HFFc6 (cell line): ENCODE measurements around the gene HOTAIR. TPM values are rescaled to one million over a fixed set of nuclear protein-coding genes. Genes with fewer than 3 reads are reported as not detected.

Experiments
- DNase-seq: peaks from one replicate; pipeline ENCODE4 v3.0.0-alpha.2; 2018
- H3K27ac Mint-ChIP-seq: 2 replicates; pipeline ENCODE4 v1.8.0; 2020; ENCODE audit warnings: mild to moderate bottlenecking, mixed read lengths
- H3K27me3 Mint-ChIP-seq: 2 replicates; pipeline ENCODE4 v1.8.0; 2021; ENCODE audit warnings: mild to moderate bottlenecking, moderate library complexity, mixed read lengths; ENCODE audit not compliant: insufficient read depth
- H3K36me3 Mint-ChIP-seq: 2 replicates; pipeline ENCODE4 v1.8.0; 2021; ENCODE audit warnings: low read depth, mixed read lengths
- H3K4me1 Mint-ChIP-seq: 2 replicates; pipeline ENCODE4 v1.8.0; 2020; ENCODE audit warnings: low read depth, mixed read lengths
- H3K4me3 Mint-ChIP-seq: 2 replicates; pipeline ENCODE4 v1.8.0; 2020; ENCODE audit warnings: mild to moderate bottlenecking, moderate library complexity, mixed read lengths
- H3K9me3 Mint-ChIP-seq: 2 replicates; pipeline ENCODE4 v1.8.0; 2020; ENCODE audit warnings: mild to moderate bottlenecking, mixed read lengths
- total RNA-seq, 6 experiments: library from RNA; stranded (reverse); fragmentation: NEBNext Ultra II Directional; extraction: Animal tissue kit (Norgen Biotek cat#: 25700); gene quantifications; 2 replicates in 1 of 6; 3 replicates in 5 of 6; pipeline ENCODE4 v1.2.3, GENCODE V29; 2021
- TF ChIP-seq, protein P1 (sequence below): fragments of 200-600 bp; sonication (generic); IDR thresholded peaks from 2 replicates; pipeline ENCODE4 v1.5.0; 2021; ENCODE audit warnings: antibody characterized with exemption, mild to moderate bottlenecking

The HOTAIR gene
- total RNA-seq, 6 experiments from 2014 or later = 0.26 to 3.7 (median 2.8) TPM; not detected in 1

- peaks cover 74% of the 10 kb centered on the region for H3K27me3 Mint-ChIP-seq
Observed at GRCh38 chr12:53967421-53967925, 7.3 kb downstream of the HOTAIR start.

GRCh38 chr12:53966385-53967133, 8.2 kb downstream of the HOTAIR start:
- TF ChIP-seq, protein P1, sequence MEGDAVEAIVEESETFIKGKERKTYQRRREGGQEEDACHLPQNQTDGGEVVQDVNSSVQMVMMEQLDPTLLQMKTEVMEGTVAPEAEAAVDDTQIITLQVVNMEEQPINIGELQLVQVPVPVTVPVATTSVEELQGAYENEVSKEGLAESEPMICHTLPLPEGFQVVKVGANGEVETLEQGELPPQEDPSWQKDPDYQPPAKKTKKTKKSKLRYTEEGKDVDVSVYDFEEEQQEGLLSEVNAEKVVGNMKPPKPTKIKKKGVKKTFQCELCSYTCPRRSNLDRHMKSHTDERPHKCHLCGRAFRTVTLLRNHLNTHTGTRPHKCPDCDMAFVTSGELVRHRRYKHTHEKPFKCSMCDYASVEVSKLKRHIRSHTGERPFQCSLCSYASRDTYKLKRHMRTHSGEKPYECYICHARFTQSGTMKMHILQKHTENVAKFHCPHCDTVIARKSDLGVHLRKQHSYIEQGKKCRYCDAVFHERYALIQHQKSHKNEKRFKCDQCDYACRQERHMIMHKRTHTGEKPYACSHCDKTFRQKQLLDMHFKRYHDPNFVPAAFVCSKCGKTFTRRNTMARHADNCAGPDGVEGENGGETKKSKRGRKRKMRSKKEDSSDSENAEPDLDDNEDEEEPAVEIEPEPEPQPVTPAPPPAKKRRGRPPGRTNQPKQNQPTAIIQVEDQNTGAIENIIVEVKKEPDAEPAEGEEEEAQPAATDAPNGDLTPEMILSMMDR = no peak
- Mint-ChIP-seq H3K9me3 (no peaks in the 10 kb centered on the region), H3K27ac (peak overlapping the region; percentile 81), H3K4me1 (peaks cover 24% of the 10 kb centered on the region), H3K4me3 (peak overlapping the region; percentile 81), H3K36me3 (no peaks in the 10 kb centered on the region), H3K27me3 (peaks cover 68% of the 10 kb centered on the region)
- DNase-seq = no peak

More at GRCh38 chr12:53967421-53967925, 7.3 kb downstream of the HOTAIR start:
- peak overlapping the region; percentile 81; the same call in 1 of the 2 replicates for H3K27ac Mint-ChIP-seq
- H3K4me1 Mint-ChIP-seq = peaks cover 29% of the 10 kb centered on the region
- TF ChIP-seq, protein P1 = no peak
- peak overlapping the region; percentile 81; the same call in 1 of the 2 replicates for H3K4me3 Mint-ChIP-seq
- no peaks in the 10 kb centered on the region for H3K36me3 Mint-ChIP-seq
- DNase-seq = no peak
- no peaks in the 10 kb centered on the region for H3K9me3 Mint-ChIP-seq

DNA sequence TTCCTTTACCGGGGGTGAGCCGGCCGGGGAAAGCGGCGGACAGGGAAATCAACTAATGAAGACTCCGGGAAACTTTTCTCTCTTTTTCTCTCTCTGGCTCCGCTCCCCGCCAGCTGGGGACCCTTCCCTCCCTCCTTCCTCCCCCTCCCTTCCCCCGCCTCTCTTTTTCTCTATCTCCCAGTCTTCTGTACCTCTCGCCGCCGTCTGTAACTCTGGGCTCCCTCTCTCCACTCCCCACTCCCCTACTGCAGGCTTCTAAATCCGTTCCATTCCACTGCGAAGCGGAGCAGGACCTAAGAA, 8.7 kb downstream of the HOTAIR start:
- Mint-ChIP-seq H3K27me3 (peaks cover 63% of the 10 kb centered on the region), H3K4me3 (peak overlapping the region; percentile 81), H3K4me1 (peaks cover 24% of the 10 kb centered on the region), H3K36me3 (no peaks in the 10 kb centered on the region), H3K9me3 (no peaks in the 10 kb centered on the region), H3K27ac (peak overlapping the region; percentile 81; the same call in 1 of the 2 replicates)
- TF ChIP-seq, protein P1 = no peak
- no peak for DNase-seq

DNA sequence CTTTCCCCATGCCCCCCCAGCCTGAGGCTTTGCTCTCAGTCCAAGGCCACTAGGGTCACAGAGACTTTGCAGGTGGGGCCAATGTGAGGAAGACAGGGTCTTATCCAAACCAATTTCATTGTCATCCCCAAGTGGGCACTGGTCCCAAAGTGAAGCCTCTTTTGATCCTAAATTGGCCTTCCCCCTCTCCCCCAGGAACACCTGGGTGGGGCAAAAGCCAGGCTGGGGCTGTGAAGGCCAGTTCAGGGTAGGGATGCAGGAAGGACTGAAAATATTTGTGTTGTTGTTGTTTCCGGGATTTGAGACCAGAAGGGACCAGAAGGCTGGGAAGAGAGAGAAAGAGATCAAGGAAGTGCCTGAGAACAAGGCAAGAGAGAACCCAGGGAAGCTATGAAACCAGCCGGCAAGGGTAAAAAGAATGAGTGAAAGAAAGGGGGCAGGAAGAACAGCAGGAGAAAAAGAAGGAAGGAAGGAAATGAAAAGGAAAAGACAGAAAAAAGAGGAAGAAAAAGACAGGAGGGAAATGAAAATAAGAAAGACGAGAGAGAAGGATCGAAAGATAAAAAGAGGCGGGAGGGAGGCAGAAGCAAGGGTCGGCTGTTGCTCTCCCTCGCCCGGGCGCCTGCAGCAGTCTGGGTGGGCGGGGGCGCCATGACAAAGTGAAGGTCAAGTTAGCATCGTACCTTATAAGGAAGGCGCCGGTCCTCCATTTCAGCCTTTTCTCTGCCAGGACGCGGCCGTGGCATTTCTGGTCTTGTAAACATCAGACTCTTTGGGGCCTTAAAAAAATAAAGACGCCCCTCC, 9.3 kb downstream of the HOTAIR start:
- Mint-ChIP-seq H3K27me3 (peaks cover 59% of the 10 kb centered on the region), H3K4me1 (peaks cover 24% of the 10 kb centered on the region), H3K36me3 (no peaks in the 10 kb centered on the region), H3K4me3 (peak overlapping the region; percentile 81), H3K27ac (peak overlapping the region; percentile 81; the same call in 1 of the 2 replicates), H3K9me3 (no peaks in the 10 kb centered on the region)
- TF ChIP-seq, protein P1 = no peak
- DNase-seq = no peak

DNA sequence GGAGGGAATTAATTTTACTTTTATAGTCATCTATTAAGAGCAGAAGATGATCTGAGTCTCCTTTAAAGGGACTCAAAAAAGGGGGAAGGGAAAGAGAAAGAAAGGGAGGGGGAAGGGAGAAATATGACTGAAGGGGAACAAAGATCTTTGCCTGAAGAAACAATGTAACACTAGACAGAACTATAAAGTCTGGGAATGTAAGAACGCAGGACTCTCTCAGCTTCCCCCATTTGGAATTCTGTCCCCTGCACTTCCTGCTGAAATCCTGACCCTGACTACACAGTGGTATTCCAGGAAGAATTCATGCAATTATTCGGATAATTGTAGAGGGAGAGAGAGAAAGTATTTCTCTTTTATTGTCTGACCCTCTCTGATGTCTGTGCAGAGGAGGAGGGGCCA, 10.4 kb downstream of the HOTAIR start:
- H3K27ac Mint-ChIP-seq = peak overlapping the region; percentile 81; the same call in 1 of the 2 replicates
- no peaks in the 10 kb centered on the region for H3K9me3 Mint-ChIP-seq
- no peaks in the 10 kb centered on the region for H3K36me3 Mint-ChIP-seq
- TF ChIP-seq, protein P1 = no peak
- DNase-seq = no peak
- H3K27me3 Mint-ChIP-seq = peaks cover 64% of the 10 kb centered on the region
- peak overlapping the region; percentile 81; the same call in 1 of the 2 replicates for H3K4me3 Mint-ChIP-seq
- peaks cover 24% of the 10 kb centered on the region for H3K4me1 Mint-ChIP-seq
